Kidney glomerular epithelial cell (primary cell): Measurements from ENCODE around the gene AKT1S1.

ENCODE experiments used
- DNase-seq: peaks from one replicate; lab custom pipeline; 2025; lab: John Stamatoyannopoulos, UW

Gene AKT1S1

DNA sequence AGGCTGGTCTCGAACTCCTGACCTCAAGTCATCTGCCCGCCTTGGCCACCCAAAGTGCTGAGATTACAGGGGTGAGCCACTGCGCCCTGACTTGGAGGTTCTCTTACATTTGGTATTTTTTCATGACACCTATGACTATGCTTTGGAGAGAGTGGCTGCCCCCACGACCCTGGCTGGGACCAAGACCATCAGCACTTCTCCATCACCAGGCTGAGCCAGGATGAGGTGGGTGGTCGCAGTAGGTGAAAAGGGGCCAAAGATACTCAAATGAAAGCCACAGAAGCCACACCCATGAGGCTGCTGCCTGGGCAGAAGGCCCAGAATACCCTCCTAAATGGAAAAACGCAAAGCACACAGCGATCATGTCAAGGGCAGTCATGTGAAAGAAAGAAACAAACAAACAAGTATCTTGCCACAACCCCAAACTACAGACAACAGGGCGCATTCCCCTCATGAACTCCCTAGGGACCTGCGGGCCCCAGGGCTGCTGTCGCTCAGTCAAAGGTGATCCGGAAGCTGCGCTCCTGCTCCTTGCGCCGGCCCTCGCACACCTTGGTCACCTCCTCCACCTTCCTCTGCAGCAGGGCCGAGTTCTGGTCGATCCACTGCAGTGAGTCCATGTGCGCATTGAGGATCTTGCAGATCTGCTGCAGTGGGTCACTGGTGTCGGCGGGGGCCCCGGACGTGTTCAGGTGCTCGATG is 30.7 kb upstream of the AKT1S1 start:
- no peak for DNase-seq

- DNase-seq, result no peak
Measured at GRCh38 chr19:49906879-49907564, 29.9 kb upstream of the AKT1S1 start.

GRCh38 chr19:49904136-49904535 is 27.0 kb upstream of the AKT1S1 start:
- no peak for DNase-seq

DNA sequence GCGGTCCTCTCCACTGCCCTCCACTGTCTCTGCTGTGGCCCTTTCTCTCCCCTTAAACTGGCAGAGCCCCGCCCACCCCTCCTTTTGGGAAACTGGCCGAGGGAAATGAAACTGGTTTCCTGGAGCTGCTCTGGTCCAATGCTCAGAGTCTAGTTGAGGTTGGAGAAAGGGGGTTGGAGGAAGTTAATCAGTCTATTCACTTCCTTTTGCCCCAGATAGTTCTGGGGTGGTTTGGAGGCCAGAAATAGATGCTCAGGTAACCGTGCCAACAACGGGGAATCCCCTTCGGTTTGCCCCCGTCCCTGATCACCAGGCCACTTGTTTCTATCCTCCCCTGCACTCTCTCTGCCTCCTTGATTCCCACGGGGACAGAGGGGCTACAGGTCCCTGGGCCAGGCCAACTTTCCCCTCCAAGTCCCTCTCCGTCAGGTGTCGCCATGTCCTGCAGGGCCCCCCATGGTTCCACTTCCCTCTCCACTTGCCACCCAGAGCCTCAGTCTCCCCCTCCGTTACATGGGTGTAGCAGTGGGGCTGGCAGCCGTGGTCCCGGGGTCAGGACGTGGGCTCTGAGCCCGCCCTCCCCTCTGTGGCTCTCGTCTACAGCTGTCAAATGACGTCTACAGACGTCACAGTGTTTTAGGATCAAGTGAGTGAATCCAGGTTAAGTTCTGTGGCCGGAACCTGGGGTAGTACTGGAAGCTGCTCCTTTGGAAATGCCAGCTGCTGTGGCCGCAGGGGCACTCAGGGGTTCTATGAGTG is 19.9 kb upstream of the AKT1S1 start, which contains the start of gene IL4I1:
IL4I1 (minus strand) TSS at position 25 of the 759 bp plus-strand sequence. CDS start 727 bp downstream, outside the sequence.
- DNase-seq, result peak; percentile 84

- no peak for DNase-seq
Measured at GRCh38 chr19:49895566-49896297, 18.6 kb upstream of the AKT1S1 start.

DNA sequence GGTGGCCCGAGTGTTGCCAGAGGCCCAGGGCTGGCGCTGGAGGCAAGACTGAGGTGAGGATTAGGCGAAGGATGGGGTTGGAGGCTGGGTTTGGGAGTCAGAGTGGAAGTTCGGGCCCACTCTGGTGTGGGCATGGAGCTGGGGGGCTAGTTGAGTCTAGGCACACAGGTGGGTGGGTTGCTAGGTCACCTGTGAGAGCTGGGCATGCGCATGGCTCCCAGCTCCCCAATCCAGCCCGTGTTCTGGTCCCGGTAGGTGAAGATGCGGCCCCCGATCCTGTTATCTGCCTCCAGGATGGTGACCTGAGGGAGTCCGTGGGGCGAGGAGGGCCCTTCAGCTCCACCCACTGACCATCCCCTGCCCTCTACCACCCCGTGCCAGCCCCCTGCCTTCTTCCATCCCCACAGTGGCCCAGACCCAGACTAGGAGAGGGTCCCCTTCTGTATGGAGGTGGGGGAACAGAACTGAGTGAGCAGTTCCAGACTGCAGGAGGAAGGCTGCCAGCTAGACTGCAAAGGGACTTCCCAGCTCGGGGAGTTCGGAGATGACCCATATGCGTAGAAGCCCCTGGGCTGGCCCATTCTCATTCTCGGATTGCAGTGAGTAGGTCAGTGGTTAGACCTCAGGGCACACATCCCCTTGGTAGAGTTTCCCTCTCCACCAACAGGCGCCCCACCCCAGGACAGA is 17.9 kb upstream of the AKT1S1 start:
- no peak for DNase-seq

- no peak for DNase-seq
Measured at GRCh38 chr19:49894011-49894664, 17.0 kb upstream of the AKT1S1 start.

- DNase-seq, result no peak
Measured at GRCh38 chr19:49892716-49893115, 15.6 kb upstream of the AKT1S1 start.

DNA sequence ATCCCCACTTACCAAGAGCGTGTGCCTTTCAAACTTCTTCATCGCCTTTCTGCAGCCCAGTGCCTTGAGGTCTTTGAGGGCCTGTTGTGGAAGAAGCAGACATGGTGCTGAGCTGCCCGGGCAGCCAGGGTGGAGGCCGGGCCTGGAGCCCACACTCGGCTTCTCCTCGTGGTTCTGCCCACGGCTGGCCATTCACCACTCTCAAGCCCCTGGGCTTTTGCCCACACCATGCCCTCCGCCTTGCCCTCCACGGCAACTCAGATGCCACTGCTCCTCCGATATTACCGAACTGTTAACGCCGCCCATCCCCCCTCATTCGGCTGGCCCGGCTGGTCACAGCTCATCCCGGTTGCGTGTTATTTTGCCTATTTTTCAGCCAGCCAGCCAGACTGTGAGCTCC is 14.2 kb upstream of the AKT1S1 start:
- DNase-seq, result no peak

DNA sequence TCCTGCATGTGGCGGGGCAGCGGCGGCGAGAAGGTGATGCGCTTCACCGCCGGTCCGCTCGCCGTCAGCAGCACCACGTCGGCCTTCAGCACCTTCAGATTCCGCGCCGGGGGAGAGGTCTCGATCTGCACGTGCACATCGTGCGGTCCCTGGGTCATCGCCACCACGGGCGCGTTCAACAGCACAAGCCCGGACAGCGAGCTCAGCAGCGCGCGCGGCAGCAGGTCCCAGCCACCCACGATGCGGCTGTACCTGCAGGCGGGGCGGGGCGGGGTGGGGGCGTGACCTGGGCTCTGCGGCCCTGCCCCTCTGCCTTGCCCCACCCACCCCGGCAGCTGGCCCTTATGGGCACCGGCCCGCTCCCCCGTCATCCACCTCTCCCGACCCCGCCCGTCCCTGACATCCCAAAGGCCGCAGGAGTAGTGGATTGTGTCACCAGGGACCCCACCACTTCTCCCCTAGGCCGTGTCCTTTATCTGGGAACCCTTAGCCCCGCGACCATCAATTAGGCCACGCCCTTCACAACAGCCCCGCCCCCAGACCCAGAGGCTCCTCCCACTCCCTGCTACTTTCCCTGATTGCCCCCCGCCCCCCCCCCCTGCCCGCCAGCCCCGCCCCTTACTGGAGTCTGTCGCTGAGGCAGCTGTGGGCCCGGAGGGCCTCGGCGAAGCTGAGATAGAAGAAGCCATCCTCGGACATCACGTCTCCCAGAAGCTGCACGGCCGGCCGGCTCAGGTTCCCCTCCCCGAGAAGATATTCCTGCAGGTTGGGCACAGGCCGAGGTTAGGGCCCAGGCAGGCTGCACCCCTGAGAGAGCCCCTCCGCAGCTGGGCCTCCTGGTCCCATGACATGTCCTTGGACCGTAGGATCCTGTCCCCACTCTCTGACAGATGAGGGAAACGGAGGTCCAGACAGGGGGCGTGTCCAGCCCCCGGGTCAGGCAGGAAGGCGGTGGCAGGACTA is 13.5 kb upstream of the AKT1S1 start:
- no peak for DNase-seq

- DNase-seq, result no peak
Measured at GRCh38 chr19:49889687-49890348, 12.7 kb upstream of the AKT1S1 start.

GRCh38 chr19:49889038-49889686 is 12.0 kb upstream of the AKT1S1 start:
- no peak for DNase-seq

DNA sequence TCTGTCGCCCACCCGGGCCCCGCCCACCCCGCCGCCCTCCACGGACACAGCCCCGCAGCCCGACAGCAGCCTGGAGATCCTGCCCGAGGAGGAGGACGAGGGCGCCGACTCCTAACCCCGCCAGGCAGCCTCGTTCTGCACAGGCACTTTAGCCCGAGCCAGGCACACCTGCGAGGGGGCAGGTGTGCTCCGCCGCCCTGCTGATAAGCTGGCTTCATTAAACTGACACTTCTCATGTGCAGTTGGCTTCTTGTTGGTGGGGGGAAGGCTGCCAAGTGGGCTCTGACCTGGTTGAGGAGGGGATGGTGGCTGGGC is 11.3 kb upstream of the AKT1S1 start:
- no peak for DNase-seq

- no peak for DNase-seq
Measured at GRCh38 chr19:49887665-49888509, 10.7 kb upstream of the AKT1S1 start.

DNA sequence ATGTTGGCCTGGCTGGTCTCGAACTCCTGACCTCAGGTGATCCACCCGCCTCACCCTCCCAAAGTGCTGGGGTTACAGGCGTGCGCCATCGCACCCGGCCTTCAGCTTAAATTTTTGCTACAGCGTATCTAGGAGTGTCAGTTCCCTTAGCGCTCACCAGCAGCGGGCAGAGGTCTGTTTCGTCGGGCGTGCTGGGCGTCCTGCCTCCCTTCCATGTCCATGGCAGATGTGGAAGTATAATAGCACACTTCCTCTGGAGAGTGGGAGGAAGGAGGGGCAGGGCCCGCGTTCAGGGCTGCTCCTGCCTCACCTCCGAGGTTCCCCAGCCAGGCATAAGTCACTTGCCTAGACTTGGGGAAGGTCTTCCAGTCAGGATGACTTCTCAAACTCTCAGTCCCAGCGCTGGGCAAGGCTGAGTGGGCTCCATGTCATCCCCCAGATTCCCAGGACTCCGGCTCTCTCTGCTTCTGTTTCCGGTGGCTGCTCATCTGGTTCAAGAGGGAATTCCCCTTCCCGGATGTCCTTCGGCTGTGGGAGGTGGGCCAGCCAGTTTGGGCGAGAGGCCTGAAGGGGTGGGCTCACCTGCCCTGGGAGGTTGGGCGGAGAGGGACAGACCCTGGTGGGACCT is 10.0 kb upstream of the AKT1S1 start:
- DNase-seq, result no peak

GRCh38 chr19:49884760-49885159 is 7.6 kb upstream of the AKT1S1 start:
- no peak for DNase-seq

GRCh38 chr19:49884109-49884508 is 7.0 kb upstream of the AKT1S1 start:
- DNase-seq, result no peak

- no peak for DNase-seq
Measured at GRCh38 chr19:49883094-49883493, 5.9 kb upstream of the AKT1S1 start.
